Measurements from ENCODE around the gene IL16.

- TF ChIP-seq CTCF (IDR thresholded peaks at IDR 0.05), result no peak
- TF ChIP-seq EZH2 (IDR thresholded peaks at IDR 0.05; ENCODE audit: borderline replicate concordance, insufficient read depth, low read depth, low read length, poor library complexity, severe bottlenecking), result no peak
Observed at GRCh38 chr15:81254916-81255290, 58.2 kb downstream of the IL16 start.
